Calu3 (cell line): ENCODE data around the gene PROCA1. TPM values are rescaled to one million over a fixed set of nuclear protein-coding genes. Genes with fewer than 3 reads are reported as not detected.

ENCODE experiments used
- BruUV-seq: library from RNA; stranded (reverse); fragments of 400-500 nt; replicated peaks from 2 replicates; lab custom pipeline; 2021; lab: Mats Ljungman, UMichigan
- CTCF ChIA-PET: fragments of 300-600 bp; sonication (Branson Sonifier 250); formaldehyde crosslinking; loops from one replicate; lab custom pipeline; 2022; ENCODE audit warnings: antibody characterized with exemption; lab: Charles Lee
- DNase-seq: peaks from one replicate; pipeline ENCODE4 v3.0.0; 2022
- H3K27ac Mint-ChIP-seq: one replicate; pipeline ENCODE4 v1.8.0; 2022; ENCODE audit warnings: mixed read lengths; ENCODE audit not compliant: unreplicated experiment
- H3K27me3 Mint-ChIP-seq: one replicate; pipeline ENCODE4 v1.8.0; 2022; ENCODE audit warnings: mixed read lengths; ENCODE audit not compliant: unreplicated experiment
- H3K36me3 Mint-ChIP-seq: one replicate; pipeline ENCODE4 v1.8.0; 2022; ENCODE audit warnings: mild to moderate bottlenecking, moderate library complexity, mixed read lengths; ENCODE audit not compliant: insufficient read depth, unreplicated experiment
- H3K4me1 Mint-ChIP-seq: one replicate; pipeline ENCODE4 v1.8.0; 2022; ENCODE audit warnings: mild to moderate bottlenecking, low read depth, mixed read lengths; ENCODE audit not compliant: unreplicated experiment
- H3K4me3 Mint-ChIP-seq: one replicate; pipeline ENCODE4 v1.8.0; 2022; ENCODE audit warnings: mild to moderate bottlenecking, low read depth, moderate library complexity, mixed read lengths; ENCODE audit not compliant: unreplicated experiment
- H3K9me3 Mint-ChIP-seq: one replicate; pipeline ENCODE4 v1.8.0; 2022; ENCODE audit warnings: low read depth, mixed read lengths; ENCODE audit not compliant: unreplicated experiment
- CTCF ChIP-seq: fragments of 200-600 bp; IDR thresholded peaks from one replicate; pipeline ENCODE4 v1.8.0; 2022; ENCODE audit warnings: antibody characterized with exemption; ENCODE audit not compliant: unreplicated experiment
- intact Hi-C: fragments of 100-400 bp; cut with micrococcal nuclease; formaldehyde crosslinking; loops from one replicate; pipeline ENCODE4 v1.10.0; 2022; ENCODE audit not compliant: unreplicated experiment
- total RNA-seq: library from RNA; stranded (reverse); gene quantifications from 2 replicates; pipeline ENCODE4 v1.2.3, GENCODE V29; 2022

Gene PROCA1
- total RNA-seq, 1 experiment from 2014 or later = 4.2 TPM

GRCh38 chr17:28693869-28694268 is 17.8 kb downstream of the PROCA1 start:
- peaks cover 96% of the 10 kb centered on the region for H3K36me3 Mint-ChIP-seq
- DNase-seq = no peak
- no peaks in the 10 kb centered on the region for H3K9me3 Mint-ChIP-seq
- CTCF ChIA-PET = no interaction called here
- peaks cover 15% of the 10 kb centered on the region for H3K4me1 Mint-ChIP-seq
- H3K4me3 Mint-ChIP-seq = no peak overlapping the region
- no TSS peak for BruUV-seq
- intact Hi-C loops = loop anchor here (10.0 kb wide), 1 partner anchor 49 kb away; the partner anchor contains the start of gene BLTP2
- TF ChIP-seq CTCF = no peak
- no peak overlapping the region for H3K27ac Mint-ChIP-seq
- no peaks in the 10 kb centered on the region for H3K27me3 Mint-ChIP-seq

- H3K36me3 Mint-ChIP-seq = peaks cover 92% of the 10 kb centered on the region
- no TSS peak for BruUV-seq
- H3K9me3 Mint-ChIP-seq = no peaks in the 10 kb centered on the region
- no peak overlapping the region for H3K4me3 Mint-ChIP-seq
- DNase-seq = no peak
- H3K4me1 Mint-ChIP-seq = no peaks in the 10 kb centered on the region
- no peak for TF ChIP-seq CTCF
- CTCF ChIA-PET = no interaction called here
- intact Hi-C loops = no loop called here
- H3K27me3 Mint-ChIP-seq = no peaks in the 10 kb centered on the region
- H3K27ac Mint-ChIP-seq = no peak overlapping the region
Observed at GRCh38 chr17:28689011-28689410, 22.7 kb downstream of the PROCA1 start.

GRCh38 chr17:28688481-28688880 is 23.2 kb downstream of the PROCA1 start:
- no peak overlapping the region for H3K4me3 Mint-ChIP-seq
- no peak overlapping the region for H3K27ac Mint-ChIP-seq
- H3K4me1 Mint-ChIP-seq = no peaks in the 10 kb centered on the region
- no peaks in the 10 kb centered on the region for H3K27me3 Mint-ChIP-seq
- BruUV-seq = no TSS peak
- DNase-seq = no peak
- intact Hi-C loops = no loop called here
- no peaks in the 10 kb centered on the region for H3K9me3 Mint-ChIP-seq
- peaks cover 92% of the 10 kb centered on the region for H3K36me3 Mint-ChIP-seq
- TF ChIP-seq CTCF = no peak
- CTCF ChIA-PET = no interaction called here

- Mint-ChIP-seq H3K27ac (no peak overlapping the region), H3K4me1 (no peaks in the 10 kb centered on the region), H3K9me3 (no peaks in the 10 kb centered on the region), H3K27me3 (no peaks in the 10 kb centered on the region), H3K36me3 (peaks cover 87% of the 10 kb centered on the region), H3K4me3 (no peak overlapping the region)
- intact Hi-C loops = no loop called here
- DNase-seq = no peak
- no TSS peak for BruUV-seq
- TF ChIP-seq CTCF = no peak
- CTCF ChIA-PET = no interaction called here
Observed at GRCh38 chr17:28686296-28686695, 25.4 kb downstream of the PROCA1 start.
